ENCODE measurements around the gene MPHOSPH8. TPM values are rescaled to one million over a fixed set of nuclear protein-coding genes. Genes with fewer than 3 reads are reported as not detected.

The MPHOSPH8 gene
- total RNA-seq, 1 donor from 2014 or later = 43.6 TPM

DNA sequence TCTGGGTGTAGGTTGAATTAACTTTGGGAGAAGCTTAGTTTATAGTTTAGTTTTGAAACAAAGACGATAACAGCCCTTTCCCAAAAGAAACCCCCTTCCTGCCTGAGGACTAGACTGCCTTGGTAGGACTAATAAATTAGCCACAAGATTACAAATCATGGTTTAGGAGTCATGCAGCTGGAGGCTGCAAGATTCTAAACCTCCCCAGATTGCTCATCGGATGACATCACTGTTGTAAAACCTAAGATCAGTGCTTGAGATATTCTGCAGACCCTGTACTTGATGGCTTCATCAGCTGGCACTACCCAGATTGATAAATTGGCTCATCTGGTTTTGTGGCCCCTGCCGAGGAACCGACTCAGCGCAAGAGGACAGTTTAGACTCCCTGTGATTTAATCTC lies 35.9 kb upstream of the MPHOSPH8 start:
- Mint-ChIP-seq H3K4me1 (peaks cover 4% of the 10 kb centered on the region), H3K9me3 (no peaks in the 10 kb centered on the region), H3K27ac (no peak overlapping the region), H3K36me3 (ENCODE audit: low read depth) (no peaks in the 10 kb centered on the region), H3K4me3 (no peak overlapping the region), H3K27me3 (peaks cover 41% of the 10 kb centered on the region)
- intact Hi-C loops (cut with micrococcal nuclease) = no loop called here
- CTCF ChIA-PET = no interaction called here
- POLR2A ChIA-PET = no interaction called here
- no peak for DNase-seq
- no peak for ATAC-seq (ENCODE audit: low read depth)
- TF ChIP-seq, protein P1, sequence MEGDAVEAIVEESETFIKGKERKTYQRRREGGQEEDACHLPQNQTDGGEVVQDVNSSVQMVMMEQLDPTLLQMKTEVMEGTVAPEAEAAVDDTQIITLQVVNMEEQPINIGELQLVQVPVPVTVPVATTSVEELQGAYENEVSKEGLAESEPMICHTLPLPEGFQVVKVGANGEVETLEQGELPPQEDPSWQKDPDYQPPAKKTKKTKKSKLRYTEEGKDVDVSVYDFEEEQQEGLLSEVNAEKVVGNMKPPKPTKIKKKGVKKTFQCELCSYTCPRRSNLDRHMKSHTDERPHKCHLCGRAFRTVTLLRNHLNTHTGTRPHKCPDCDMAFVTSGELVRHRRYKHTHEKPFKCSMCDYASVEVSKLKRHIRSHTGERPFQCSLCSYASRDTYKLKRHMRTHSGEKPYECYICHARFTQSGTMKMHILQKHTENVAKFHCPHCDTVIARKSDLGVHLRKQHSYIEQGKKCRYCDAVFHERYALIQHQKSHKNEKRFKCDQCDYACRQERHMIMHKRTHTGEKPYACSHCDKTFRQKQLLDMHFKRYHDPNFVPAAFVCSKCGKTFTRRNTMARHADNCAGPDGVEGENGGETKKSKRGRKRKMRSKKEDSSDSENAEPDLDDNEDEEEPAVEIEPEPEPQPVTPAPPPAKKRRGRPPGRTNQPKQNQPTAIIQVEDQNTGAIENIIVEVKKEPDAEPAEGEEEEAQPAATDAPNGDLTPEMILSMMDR (IDR thresholded peaks at IDR 0.05) = no peak

DNA sequence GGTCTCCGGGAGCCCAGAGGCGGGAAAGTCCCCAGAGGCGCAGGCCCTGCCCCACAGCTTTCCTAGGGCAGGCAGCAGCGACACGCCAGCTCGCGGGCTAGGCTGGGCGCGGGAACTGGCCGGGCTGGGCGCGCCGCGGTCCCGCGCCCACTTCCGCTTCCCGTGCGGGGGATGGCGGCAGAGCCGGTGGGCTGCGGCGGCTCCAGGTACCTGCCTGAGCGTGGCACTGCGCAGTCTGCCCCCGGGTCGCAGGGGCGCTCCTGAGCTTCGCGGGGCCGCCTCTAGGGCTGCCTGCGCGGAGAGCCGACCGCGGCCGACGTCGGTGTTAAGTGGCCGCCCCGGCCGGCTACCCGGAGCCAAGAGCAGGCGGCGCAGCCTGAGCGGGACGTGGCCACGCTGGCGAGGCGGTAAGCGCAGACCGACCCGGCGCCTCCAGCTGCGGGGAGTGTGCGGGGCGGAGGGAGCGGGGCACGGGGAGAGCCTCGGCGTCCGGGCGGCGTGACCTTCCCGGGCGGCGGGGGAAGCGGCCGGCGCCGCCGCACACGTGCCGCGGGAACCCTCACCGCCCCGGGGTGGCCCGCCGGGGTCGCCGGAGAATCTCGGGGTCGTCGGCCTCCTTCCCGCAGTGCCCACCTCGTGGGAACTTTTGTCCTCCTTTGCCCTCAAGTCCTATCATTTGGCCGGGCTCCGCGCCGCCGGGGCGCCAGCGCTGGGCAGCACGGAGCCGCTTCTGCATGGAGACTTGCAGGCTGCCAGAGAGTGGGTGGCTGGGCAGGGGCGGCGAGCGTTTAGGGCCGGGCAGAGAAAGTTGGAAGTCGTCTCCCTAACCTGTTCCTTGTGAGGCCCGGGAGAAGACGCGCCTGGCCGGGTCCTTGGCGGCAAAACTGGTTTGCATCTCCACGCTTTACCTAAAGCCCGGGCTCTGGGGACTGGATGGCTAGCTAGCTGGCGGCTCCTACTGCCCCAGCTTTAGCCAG lies 31.4 kb upstream of the MPHOSPH8 start:
- peaks cover 5% of the 10 kb centered on the region for H3K4me1 Mint-ChIP-seq
- peak; percentile 88 for ATAC-seq (ENCODE audit: low read depth)
- no peaks in the 10 kb centered on the region for H3K36me3 Mint-ChIP-seq (ENCODE audit: low read depth)
- H3K27me3 Mint-ChIP-seq = peaks cover 40% of the 10 kb centered on the region
- DNase-seq = peak; percentile 28
- ChIA-PET CTCF (no interaction called here), POLR2A (no interaction called here)
- TF ChIP-seq, protein P1 (IDR thresholded peaks at IDR 0.05) = no peak
- H3K4me3 Mint-ChIP-seq = peak overlapping the region; percentile 69
- intact Hi-C loops (cut with micrococcal nuclease) = loop anchor here (1.0 kb wide), 1 partner anchor 31 kb away; the partner anchor contains the start of gene MPHOSPH8
- H3K9me3 Mint-ChIP-seq = peaks cover 5% of the 10 kb centered on the region
- no peak overlapping the region for H3K27ac Mint-ChIP-seq

DNA sequence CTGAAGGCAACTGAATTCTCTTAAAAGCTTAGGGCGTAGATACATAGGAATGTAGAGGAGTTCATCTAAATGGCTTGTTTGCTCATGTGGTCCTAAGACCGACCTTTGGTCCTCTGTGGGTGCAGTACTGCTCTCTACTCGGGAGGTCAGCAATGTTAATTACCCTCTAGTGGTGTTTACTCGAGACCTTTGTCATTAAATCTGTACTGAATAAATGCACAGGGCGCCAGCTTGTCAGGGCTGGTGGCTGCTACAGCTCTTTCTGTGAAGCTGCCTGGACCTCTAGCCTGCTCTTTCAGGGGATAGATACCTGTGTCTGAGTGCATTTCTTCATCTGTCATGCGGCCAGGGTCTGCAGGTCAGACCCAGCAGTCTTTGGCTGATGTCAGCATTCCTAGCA lies 29.2 kb upstream of the MPHOSPH8 start:
- POLR2A ChIA-PET = no interaction called here
- CTCF ChIA-PET = no interaction called here
- Mint-ChIP-seq H3K27ac (no peak overlapping the region), H3K4me3 (no peak overlapping the region), H3K4me1 (peaks cover 5% of the 10 kb centered on the region), H3K36me3 (ENCODE audit: low read depth) (no peaks in the 10 kb centered on the region), H3K27me3 (peaks cover 20% of the 10 kb centered on the region), H3K9me3 (peaks cover 5% of the 10 kb centered on the region)
- no peak for DNase-seq
- ATAC-seq (ENCODE audit: low read depth) = no peak
- intact Hi-C loops (cut with micrococcal nuclease) = no loop called here
- TF ChIP-seq, protein P1 (IDR thresholded peaks at IDR 0.05) = no peak

DNA sequence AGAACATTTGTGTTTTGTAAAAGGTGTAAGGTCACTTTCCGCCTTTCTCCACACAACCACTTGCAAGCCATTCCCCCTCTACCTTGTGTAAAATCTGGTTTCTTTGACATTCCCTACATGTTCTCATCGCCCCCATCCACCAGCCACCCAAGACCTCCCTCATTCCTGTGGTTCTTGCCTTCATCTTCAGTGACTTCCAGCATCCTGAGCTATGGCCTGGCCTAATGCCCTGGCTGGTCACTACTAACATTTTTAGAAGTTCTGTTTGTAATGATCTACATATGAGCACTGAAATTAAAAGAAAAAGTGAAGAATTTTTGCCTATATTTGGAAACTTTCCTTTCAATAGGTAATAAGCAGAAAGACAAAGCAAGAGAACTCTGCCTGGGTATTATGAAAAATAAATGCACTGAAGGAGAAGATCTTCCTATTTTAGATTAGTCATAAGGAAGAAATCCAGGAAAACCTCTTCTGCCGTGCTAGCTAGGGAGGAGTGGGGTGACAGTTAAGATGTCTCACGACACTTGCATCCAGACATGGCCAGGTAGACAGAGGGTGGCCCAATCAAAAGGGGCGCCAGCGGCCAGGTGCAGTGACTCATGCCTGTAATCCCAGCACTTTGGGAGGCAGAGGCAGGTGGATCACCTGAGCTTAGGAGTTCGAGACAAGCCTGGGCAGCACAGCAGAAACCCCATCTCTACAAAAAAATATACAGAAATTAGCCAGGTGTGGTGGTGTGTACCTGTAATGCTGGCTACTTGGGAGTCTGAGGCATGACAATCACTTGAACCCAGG lies 28.1 kb upstream of the MPHOSPH8 start:
- peaks cover 5% of the 10 kb centered on the region for H3K9me3 Mint-ChIP-seq
- ChIA-PET CTCF (no interaction called here), POLR2A (no interaction called here)
- intact Hi-C loops (cut with micrococcal nuclease) = no loop called here
- H3K27ac Mint-ChIP-seq = no peak overlapping the region
- no peak for DNase-seq
- H3K27me3 Mint-ChIP-seq = peaks cover 14% of the 10 kb centered on the region
- no peaks in the 10 kb centered on the region for H3K36me3 Mint-ChIP-seq (ENCODE audit: low read depth)
- ATAC-seq (ENCODE audit: low read depth) = no peak
- TF ChIP-seq, protein P1 (IDR thresholded peaks at IDR 0.05) = no peak
- H3K4me3 Mint-ChIP-seq = no peak overlapping the region
- peaks cover 5% of the 10 kb centered on the region for H3K4me1 Mint-ChIP-seq

DNA sequence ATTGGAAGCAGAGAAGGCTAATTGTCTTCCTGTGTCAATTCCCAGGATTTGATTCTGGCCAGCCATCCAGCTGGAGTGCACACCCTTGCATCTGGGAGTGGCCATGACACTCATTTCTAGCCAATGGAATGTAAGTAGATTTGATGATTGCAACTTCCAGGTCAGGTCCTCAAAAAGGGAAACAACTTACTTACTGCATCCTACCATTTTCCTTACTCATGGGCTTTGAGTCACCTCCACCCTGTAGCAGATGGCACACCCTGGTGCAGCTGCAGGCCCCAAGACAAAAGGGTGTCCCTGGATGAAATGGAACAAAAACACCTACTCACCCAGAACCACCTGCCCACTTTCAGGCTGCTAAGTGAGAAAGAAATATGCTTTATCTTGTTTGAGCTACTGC lies 27.3 kb upstream of the MPHOSPH8 start:
- H3K4me1 Mint-ChIP-seq = peaks cover 5% of the 10 kb centered on the region
- CTCF ChIA-PET = interaction anchor here (0.6 kb wide), 1 partner anchor 34 kb away, joined by 4 read pairs; no protein-coding TSS in a partner anchor
- intact Hi-C loops (cut with micrococcal nuclease) = no loop called here
- peaks cover 5% of the 10 kb centered on the region for H3K9me3 Mint-ChIP-seq
- DNase-seq (no peak), ATAC-seq (ENCODE audit: low read depth) (no peak)
- no peak overlapping the region for H3K4me3 Mint-ChIP-seq
- peaks cover 11% of the 10 kb centered on the region for H3K27me3 Mint-ChIP-seq
- H3K36me3 Mint-ChIP-seq (ENCODE audit: low read depth) = no peaks in the 10 kb centered on the region
- no peak overlapping the region for H3K27ac Mint-ChIP-seq
- POLR2A ChIA-PET = no interaction called here
- TF ChIP-seq, protein P1 (IDR thresholded peaks at IDR 0.05) = no peak
